ENCODE measurements around the gene IL18RAP. TPM values are rescaled to one million over a fixed set of nuclear protein-coding genes. Genes with fewer than 3 reads are reported as not detected.

Gene IL18RAP
- total RNA-seq, 1 experiment from 2014 or later: not detected

- H4K20me1 ChIP-seq (ENCODE audit: control insufficient read depth, insufficient read depth, insufficient read length): no peaks in the 10 kb centered on the region
- H2BK12ac ChIP-seq (ENCODE audit: insufficient read length, low read depth, low read length): no peak overlapping the region
- no peak overlapping the region for H2AK5ac ChIP-seq (ENCODE audit: insufficient read length, low read length)
- H3K4me2 ChIP-seq (ENCODE audit: insufficient read depth, insufficient read length, low read length): no peak overlapping the region
- no peak overlapping the region for H4K91ac ChIP-seq (ENCODE audit: insufficient read length, low read depth, low read length)
- Mint-ChIP-seq H3K27me3 (ENCODE audit: low read depth) (no peaks in the 10 kb centered on the region), H3K9me3 (peaks cover 0 to 4% of the 10 kb centered on the region in 2 experiments; a peak in 1 of 5 replicates), H3K36me3 (ENCODE audit: insufficient read depth in 1 of 3, low read depth in 3 of 3) (no peaks in the 10 kb centered on the region), H3K27ac (no peak overlapping the region), H3K4me1 (no peaks in the 10 kb centered on the region), H3K4me3 (no peak overlapping the region)
- H2BK15ac ChIP-seq (ENCODE audit: low read depth, low read length): no peak overlapping the region
- no peak overlapping the region for H2BK20ac ChIP-seq (ENCODE audit: low read depth, low read length, poor library complexity, severe bottlenecking)
- no peak overlapping the region for H2BK5ac ChIP-seq (ENCODE audit: insufficient read length, low read length)
- no peaks in the 10 kb centered on the region for H3K79me1 ChIP-seq (ENCODE audit: insufficient read depth, low read depth, low read length, poor library complexity, severe bottlenecking)
- no peaks in the 10 kb centered on the region for H3K79me2 ChIP-seq (ENCODE audit: insufficient read depth, low read length)
- H3K9ac ChIP-seq (ENCODE audit: extremely low read depth, insufficient read length, low read length): no peak overlapping the region
- no peak for TF ChIP-seq CTCF (conservative IDR thresholded peaks at IDR 0.05)
- H3K27me3 ChIP-seq (ENCODE audit: insufficient read depth, low read length): no peaks in the 10 kb centered on the region
- no peak overlapping the region for H3K14ac ChIP-seq (ENCODE audit: insufficient read depth, low read length)
- H3K23ac ChIP-seq (ENCODE audit: insufficient read length, low read depth, low read length): no peak overlapping the region
- no peak overlapping the region for H4K8ac ChIP-seq (replicated peaks; ENCODE audit: insufficient read length, low read depth, low read length)
- H3K56ac ChIP-seq (ENCODE audit: insufficient read length, low read depth, low read length): no peak overlapping the region
- H3K9me3 ChIP-seq (ENCODE audit: control insufficient read depth, low read depth, low read length): no peaks in the 10 kb centered on the region
- WGBS (ENCODE audit: extremely low coverage, insufficient read length, low lambda C conversion rate): no CpG with 5 or more reads among the region's 2 CpGs
- no peak overlapping the region for H3K18ac ChIP-seq (ENCODE audit: insufficient read length, low read depth, low read length)
- no peaks in the 10 kb centered on the region for H3K23me2 ChIP-seq (ENCODE audit: insufficient read length, low read depth, low read length, poor library complexity, severe bottlenecking)
- no peak overlapping the region for H3K27ac ChIP-seq (ENCODE audit: insufficient read length, low read depth, low read length)
- no peak overlapping the region for H2AFZ ChIP-seq (ENCODE audit: low read length)
- no peak for DNase-seq
- H2BK120ac ChIP-seq (ENCODE audit: low read depth, low read length, poor library complexity, severe bottlenecking): no peak overlapping the region
- H3K4me1 ChIP-seq (ENCODE audit: insufficient read depth, low read length): no peaks in the 10 kb centered on the region
- no peak overlapping the region for H3T11ph ChIP-seq (ENCODE audit: low read length)
- H3K4ac ChIP-seq (ENCODE audit: low read depth, low read length): no peak overlapping the region
- no peak overlapping the region for H4K5ac ChIP-seq (ENCODE audit: insufficient read length, low read depth, low read length)
Measured at GRCh38 chr2:102391565-102391964, 31.4 kb upstream of the IL18RAP start.
